ENCODE results near the gene PAIP2.
"Not testable (repeated sequence)": the region's sequence is repeated elsewhere in the genome, so short reads cannot be mapped to it uniquely, and the experiment has no call there.

The PAIP2 gene
- 73.5 to 114 (median 88.9) reads per million in 4 experiments for total RNA-seq

- DNase-seq: peak; percentile 96
Observed at GRCh38 chr5:139341689-139342422, at the start of gene PAIP2. Gene PAIP2, plus strand, starts transcription at chr5:139341854. Its CDS starts 21,931 bp downstream, at chr5:139363785.

GRCh38 chr5:139293202-139293506 is 48.5 kb upstream of the PAIP2 start:
- DNase-seq: no peak

- peak; percentile 86 for DNase-seq
Observed at GRCh38 chr5:139293507-139294373, 47.9 kb upstream of the PAIP2 start, which contains the start of gene MATR3. Gene MATR3, plus strand, starts transcription at chr5:139293740. Its CDS starts 13,676 bp downstream, at chr5:139307416.

- peak; percentile 41 for DNase-seq
Observed at GRCh38 chr5:139294374-139295165, 47.1 kb upstream of the PAIP2 start.

- DNase-seq: no peak
Observed at GRCh38 chr5:139295346-139296057, 46.2 kb upstream of the PAIP2 start.

- no peak for DNase-seq
Observed at GRCh38 chr5:139296198-139296597, 45.5 kb upstream of the PAIP2 start.

- no peak for DNase-seq
Observed at GRCh38 chr5:139296862-139297326, 44.8 kb upstream of the PAIP2 start.

GRCh38 chr5:139297439-139298133 is 44.1 kb upstream of the PAIP2 start:
- DNase-seq: no peak

GRCh38 chr5:139298242-139298641 is 43.4 kb upstream of the PAIP2 start:
- no peak for DNase-seq

GRCh38 chr5:139299486-139299885 is 42.2 kb upstream of the PAIP2 start:
- DNase-seq: no peak

GRCh38 chr5:139301808-139302499 is 39.7 kb upstream of the PAIP2 start:
- no peak for DNase-seq

GRCh38 chr5:139304391-139305324 is 37.0 kb upstream of the PAIP2 start:
- no peak for DNase-seq

GRCh38 chr5:139306197-139306596 is 35.5 kb upstream of the PAIP2 start:
- no peak for DNase-seq

GRCh38 chr5:139306628-139307379 is 34.9 kb upstream of the PAIP2 start:
- DNase-seq: no peak

- no peak for DNase-seq
Observed at GRCh38 chr5:139308797-139309196, 32.9 kb upstream of the PAIP2 start.

- DNase-seq: not testable (repeated sequence)
Observed at GRCh38 chr5:139310715-139311186, 30.9 kb upstream of the PAIP2 start.

- DNase-seq: no peak
Observed at GRCh38 chr5:139312075-139312474, 29.6 kb upstream of the PAIP2 start.

- no peak for DNase-seq
Observed at GRCh38 chr5:139314276-139314675, 27.4 kb upstream of the PAIP2 start.

GRCh38 chr5:139315056-139315615 is 26.5 kb upstream of the PAIP2 start:
- no peak for DNase-seq

All from effector CD8-positive, alpha-beta T cell (primary cell).